ENCODE measurements around the gene CD300C.
"Not testable (repeated sequence)": the region's sequence is repeated elsewhere in the genome, so short reads cannot be mapped to it uniquely, and the experiment has no call there.

CD300C gene

DNA sequence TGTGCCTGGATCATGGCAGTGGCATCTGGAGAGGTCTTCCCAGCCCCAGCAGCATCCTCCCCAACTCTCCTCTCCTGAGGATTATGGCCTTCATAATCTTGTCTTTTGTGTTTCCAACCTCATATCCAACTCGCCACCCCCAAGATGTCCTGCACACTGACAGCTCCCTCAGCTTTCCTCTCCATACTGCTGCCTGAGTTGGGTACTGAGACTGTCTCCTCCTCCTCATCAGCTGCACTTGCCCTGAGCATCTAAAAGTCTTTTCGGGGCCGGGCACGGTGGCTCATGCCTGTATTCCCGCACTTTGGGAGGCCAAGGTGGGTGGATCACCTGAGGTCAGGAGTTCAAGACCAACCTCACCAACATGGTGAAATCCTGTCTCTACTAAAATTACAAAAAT lies 16.7 kb downstream of the CD300C start:
- Mint-ChIP-seq H3K4me3 (no peak overlapping the region), H3K36me3 (no peaks in the 10 kb centered on the region), H3K27me3 (peaks cover 12% of the 10 kb centered on the region), H3K27ac (no peak overlapping the region), H3K4me1 (ENCODE audit: low read depth) (peaks cover 5% of the 10 kb centered on the region), H3K9me3 (ENCODE audit: low read depth) (no peaks in the 10 kb centered on the region)

DNA sequence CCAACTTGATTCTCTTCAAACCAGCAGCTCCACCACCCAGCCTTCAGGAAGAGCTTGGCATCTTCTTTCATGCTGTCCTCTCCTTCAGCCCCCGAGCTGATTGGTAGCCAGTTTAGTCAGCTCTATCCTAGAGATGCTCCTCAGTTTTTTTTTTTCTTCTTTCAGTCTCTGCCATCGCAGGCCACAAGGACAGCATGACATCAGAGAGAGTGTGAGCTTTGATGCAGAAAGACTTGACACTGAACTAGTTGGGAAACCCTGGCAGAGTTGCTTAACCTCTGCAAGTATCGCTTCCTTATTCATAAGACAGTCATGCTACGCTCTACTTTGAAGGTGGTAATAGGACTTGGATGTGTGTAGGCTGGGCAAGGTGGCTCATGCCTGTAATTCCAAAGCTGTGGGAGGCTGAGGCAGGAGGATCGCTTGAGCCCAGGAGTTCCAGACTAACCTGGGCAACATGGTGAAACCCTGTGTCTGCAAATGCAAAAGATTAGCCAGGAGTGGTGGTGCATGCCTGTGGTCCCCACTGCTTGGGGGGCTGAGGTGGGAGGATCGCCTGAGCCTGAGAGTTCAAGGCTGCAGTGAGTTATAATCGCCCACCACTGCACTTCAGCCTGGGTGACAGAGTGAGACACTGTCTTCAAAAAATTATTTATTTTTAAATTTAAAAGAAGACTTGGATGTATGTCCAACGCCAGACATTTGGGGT lies 17.3 kb downstream of the CD300C start:
- H3K4me3 Mint-ChIP-seq: no peak overlapping the region
- H3K9me3 Mint-ChIP-seq (ENCODE audit: low read depth): no peaks in the 10 kb centered on the region
- H3K36me3 Mint-ChIP-seq: no peaks in the 10 kb centered on the region
- H3K27ac Mint-ChIP-seq: no peak overlapping the region
- peaks cover 12% of the 10 kb centered on the region for H3K27me3 Mint-ChIP-seq
- H3K4me1 Mint-ChIP-seq (ENCODE audit: low read depth): peaks cover 5% of the 10 kb centered on the region

DNA sequence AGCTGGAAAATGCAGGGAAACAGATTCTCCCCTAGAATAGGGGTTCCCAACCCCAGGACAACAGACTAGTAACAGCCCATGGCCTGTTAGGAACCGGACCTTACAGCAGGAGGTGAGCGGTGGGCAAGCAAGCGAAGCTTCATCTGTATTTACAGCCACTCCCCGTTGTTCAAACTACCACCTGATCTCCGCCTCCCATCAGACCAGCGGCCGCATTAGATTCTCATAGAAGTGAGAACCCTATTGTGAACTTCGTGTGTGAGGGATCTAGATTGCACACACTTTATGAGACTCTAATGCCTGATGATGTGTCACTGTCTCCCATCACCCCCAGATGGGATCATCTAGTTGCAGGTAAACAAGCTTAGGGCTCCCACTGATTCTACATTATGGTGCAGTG lies 18.2 kb downstream of the CD300C start:
- peaks cover 14% of the 10 kb centered on the region for H3K27me3 Mint-ChIP-seq
- H3K27ac Mint-ChIP-seq: no peak overlapping the region
- H3K36me3 Mint-ChIP-seq: no peaks in the 10 kb centered on the region
- H3K4me3 Mint-ChIP-seq: no peak overlapping the region
- peaks cover 2% of the 10 kb centered on the region for H3K4me1 Mint-ChIP-seq (ENCODE audit: low read depth)
- H3K9me3 Mint-ChIP-seq (ENCODE audit: low read depth): no peaks in the 10 kb centered on the region

DNA sequence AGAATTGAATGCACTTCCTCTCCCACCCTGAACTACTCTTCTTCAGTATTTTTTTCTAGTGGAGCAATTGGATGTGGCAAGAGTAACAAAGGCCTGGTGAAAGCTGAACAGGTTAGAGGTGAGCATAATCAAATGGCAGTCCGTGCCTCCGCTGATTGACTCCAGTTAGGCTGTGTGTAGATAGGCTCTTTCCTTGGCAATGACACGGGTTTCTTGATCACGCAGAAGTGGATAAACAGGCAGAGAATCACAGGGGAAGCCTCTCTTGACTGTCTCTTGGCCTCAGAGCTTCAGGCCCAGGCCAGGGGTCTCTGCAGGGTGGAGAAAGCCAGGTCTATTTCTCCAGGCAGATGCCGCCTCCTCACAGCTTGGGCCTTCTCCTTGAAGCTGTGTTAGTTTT lies 18.8 kb downstream of the CD300C start:
- no peak overlapping the region for H3K4me3 Mint-ChIP-seq
- H3K27ac Mint-ChIP-seq: no peak overlapping the region
- H3K4me1 Mint-ChIP-seq (ENCODE audit: low read depth): no peaks in the 10 kb centered on the region
- no peaks in the 10 kb centered on the region for H3K36me3 Mint-ChIP-seq
- H3K9me3 Mint-ChIP-seq (ENCODE audit: low read depth): no peaks in the 10 kb centered on the region
- peaks cover 11% of the 10 kb centered on the region for H3K27me3 Mint-ChIP-seq

DNA sequence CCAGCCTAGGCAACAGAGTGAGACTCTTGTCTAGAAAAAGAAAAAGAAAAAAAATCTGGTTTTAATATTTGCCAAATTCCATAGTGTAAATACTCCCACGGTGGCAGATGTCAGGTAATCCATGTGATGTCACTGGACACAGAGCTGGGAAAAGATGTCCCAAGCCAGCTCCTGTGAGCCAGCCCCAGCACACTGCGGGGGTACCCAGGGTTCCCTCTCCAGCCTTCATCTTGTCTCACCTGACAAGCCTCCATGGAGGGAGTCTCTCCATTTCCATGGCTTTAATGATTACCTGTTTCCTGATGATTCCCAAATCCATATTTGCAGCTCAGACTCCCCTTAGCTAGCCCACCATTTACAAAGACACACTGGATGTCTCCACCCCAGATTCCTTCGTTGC lies 19.2 kb downstream of the CD300C start:
- Mint-ChIP-seq H3K9me3 (ENCODE audit: low read depth) (no peaks in the 10 kb centered on the region), H3K4me1 (ENCODE audit: low read depth) (no peaks in the 10 kb centered on the region), H3K36me3 (no peaks in the 10 kb centered on the region), H3K27me3 (peaks cover 12% of the 10 kb centered on the region), H3K27ac (no peak overlapping the region), H3K4me3 (no peak overlapping the region)

DNA sequence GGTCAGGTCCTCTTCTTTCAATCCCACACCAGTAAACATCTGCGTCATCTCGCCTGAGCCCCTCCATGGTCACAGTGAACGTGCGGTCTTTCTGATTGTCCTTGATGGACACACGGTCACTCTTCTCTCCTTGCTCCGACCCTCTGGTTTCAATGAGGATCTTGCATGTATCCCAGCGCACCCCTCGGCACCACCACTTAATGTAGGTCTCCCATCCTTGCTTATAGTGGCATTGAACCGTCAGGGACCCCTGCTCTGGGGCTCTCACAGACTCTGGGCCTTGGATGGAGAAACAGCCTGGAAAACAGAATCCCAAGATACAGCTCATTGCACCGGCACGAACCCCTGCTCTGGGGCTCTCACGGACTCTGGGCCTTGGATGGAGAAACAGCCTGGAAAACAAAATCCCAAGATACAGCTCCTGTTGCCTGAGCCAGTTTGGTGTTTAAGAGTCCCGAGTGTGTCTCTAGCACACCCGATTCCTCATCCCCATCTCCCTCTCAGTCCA lies 20.1 kb downstream of the CD300C start:
- H3K4me3 Mint-ChIP-seq: no peak overlapping the region
- no peaks in the 10 kb centered on the region for H3K9me3 Mint-ChIP-seq (ENCODE audit: low read depth)
- peaks cover 16% of the 10 kb centered on the region for H3K27me3 Mint-ChIP-seq
- H3K27ac Mint-ChIP-seq: no peak overlapping the region
- H3K4me1 Mint-ChIP-seq (ENCODE audit: low read depth): no peaks in the 10 kb centered on the region
- no peaks in the 10 kb centered on the region for H3K36me3 Mint-ChIP-seq

DNA sequence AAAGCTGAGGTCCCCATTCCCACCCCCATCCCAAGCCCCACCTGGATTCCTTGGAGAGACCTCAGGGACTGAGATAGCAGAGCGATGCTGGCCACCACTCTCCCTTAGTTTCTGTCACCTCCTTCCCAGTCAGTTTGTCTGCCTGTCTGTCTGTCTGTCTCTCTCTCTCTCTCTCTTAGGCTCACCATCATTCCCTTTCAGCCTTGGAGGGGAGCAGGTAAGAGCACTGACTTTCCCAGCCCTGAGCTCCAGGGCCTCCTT lies 20.5 kb downstream of the CD300C start:
- Mint-ChIP-seq H3K27ac (no peak overlapping the region), H3K27me3 (peaks cover 17% of the 10 kb centered on the region), H3K4me3 (no peak overlapping the region), H3K4me1 (ENCODE audit: low read depth) (no peaks in the 10 kb centered on the region), H3K9me3 (ENCODE audit: low read depth) (no peaks in the 10 kb centered on the region), H3K36me3 (no peaks in the 10 kb centered on the region)

DNA sequence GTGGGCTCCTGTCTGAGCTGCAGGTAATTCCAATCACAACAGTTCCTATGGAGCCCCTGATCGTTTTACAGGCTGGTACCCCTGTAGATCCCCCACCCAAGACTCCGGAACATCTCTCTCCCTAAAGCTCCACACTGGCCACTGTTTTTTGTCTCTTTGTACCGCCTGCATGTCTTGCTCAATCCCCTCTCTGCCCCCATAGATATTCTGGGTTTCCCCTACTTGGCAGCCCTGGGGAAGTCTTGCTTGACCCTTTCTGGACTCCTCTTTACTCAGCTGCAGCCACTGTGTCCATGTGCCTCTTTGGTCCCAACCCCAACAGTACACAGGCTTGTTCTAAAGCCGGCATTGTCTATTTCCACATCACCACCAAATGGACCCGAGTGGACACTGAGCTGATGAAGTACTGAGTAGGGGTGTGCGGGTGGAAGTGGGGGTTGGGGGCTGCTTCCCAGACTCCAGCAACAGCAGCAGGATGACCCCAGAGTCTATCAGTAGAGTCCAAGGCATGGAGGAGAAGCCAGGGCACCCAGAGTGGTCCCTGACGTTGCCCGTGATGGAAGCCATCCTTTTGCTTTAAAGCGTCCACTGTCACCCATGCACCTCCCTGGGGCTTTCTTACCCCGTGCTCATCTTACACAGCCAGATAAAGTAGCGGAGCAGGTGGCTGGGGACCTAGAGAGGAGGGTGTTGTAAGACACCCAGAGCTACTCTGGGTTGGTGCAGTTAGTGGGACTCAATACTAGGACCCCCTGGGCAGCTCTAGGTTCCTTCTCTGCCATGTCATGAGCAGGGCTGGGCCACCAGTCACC lies 21.1 kb downstream of the CD300C start:
- peaks cover 2% of the 10 kb centered on the region for H3K4me1 Mint-ChIP-seq (ENCODE audit: low read depth)
- peaks cover 17% of the 10 kb centered on the region for H3K27me3 Mint-ChIP-seq
- H3K36me3 Mint-ChIP-seq: peaks cover 2% of the 10 kb centered on the region
- no peaks in the 10 kb centered on the region for H3K9me3 Mint-ChIP-seq (ENCODE audit: low read depth)
- H3K27ac Mint-ChIP-seq: no peak overlapping the region
- H3K4me3 Mint-ChIP-seq: no peak overlapping the region

DNA sequence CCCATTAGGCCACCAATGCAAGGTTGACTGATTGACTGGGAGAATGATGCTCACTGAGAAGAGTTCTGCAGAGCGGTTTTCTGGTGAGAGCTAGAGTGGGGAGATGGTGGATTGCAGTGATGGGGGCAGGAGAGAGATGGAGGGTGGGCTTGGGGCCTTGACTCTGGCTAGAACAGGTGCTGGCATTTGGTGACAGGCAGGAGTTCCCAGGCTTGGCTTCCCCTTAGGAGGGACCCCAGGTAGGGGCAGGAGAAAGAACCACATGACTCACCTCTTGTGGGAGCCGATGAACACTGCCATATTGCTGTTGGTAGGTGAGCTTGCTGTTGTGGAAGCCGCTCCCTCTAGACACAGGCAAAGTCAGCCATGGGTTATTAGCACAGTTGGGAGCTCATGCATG lies 22.6 kb downstream of the CD300C start:
- Mint-ChIP-seq H3K27me3 (peaks cover 19% of the 10 kb centered on the region), H3K4me3 (no peak overlapping the region), H3K4me1 (ENCODE audit: low read depth) (peaks cover 2% of the 10 kb centered on the region), H3K9me3 (ENCODE audit: low read depth) (peaks cover under 1% of the 10 kb centered on the region), H3K36me3 (peaks cover 4% of the 10 kb centered on the region), H3K27ac (no peak overlapping the region)

DNA sequence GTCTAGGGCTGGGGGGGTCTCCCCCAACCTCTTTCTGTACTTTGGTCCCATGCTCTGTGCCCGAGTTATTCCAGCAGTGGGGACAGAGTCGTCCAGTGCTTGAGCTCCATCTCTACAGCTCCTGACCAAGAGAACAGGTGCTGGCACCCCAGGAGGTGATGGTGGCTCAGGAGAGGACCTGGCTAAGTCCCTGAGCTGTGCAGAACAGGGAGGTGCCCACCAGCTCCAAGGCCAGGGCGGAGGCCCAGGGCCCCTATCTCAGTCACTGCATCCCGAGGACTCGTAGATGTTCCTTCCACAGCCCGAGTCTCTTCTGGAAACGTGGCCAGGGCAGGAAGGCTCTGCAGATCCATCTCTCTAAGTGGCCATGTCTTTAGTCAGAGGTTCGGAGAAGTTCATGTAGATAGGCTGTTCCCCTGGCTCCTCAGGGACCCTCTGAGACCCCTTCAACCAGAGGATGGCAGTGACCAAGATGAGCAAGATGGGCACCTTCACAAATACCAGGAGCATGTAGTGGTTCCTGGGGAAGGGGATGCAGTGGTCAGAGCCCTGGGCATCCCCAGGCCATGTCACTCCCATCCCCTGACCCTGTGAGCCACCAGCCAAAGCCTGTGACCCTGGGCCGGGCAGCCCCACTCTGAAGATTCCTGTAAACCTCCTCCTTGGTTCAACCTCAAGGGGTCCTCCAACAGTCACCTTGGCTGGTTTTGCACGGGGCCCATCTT lies 23.4 kb downstream of the CD300C start:
- Mint-ChIP-seq H3K4me3 (no peak overlapping the region), H3K27me3 (peaks cover 19% of the 10 kb centered on the region), H3K27ac (no peak overlapping the region), H3K36me3 (peaks cover 4% of the 10 kb centered on the region), H3K4me1 (ENCODE audit: low read depth) (peaks cover 2% of the 10 kb centered on the region), H3K9me3 (ENCODE audit: low read depth) (peaks cover 6% of the 10 kb centered on the region)

DNA sequence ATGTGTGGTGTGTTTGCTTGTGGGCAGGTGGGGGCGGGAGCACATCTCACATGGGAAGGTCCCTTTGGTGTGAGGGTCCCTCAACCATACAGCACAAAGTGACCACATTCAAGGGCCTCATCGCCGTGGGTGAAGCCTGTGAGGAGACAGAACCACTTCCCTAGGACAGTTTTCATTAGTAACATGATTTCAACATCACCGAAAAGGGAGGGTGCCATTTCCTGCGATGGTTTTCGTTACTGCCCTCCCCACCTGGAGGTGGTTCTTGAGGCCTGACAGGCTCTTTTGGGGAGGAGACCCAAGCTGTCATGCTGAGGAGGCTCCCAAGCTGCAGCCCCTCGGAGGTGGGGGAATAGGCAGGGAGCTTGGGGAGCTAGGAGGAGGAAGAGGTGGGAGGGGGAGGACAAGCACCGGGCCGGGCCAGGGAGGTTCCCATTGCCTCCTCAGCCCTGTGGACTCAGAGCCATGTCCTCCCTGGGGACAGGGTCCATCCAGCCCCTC lies 24.2 kb downstream of the CD300C start:
- peaks cover 4% of the 10 kb centered on the region for H3K36me3 Mint-ChIP-seq
- peaks cover 2% of the 10 kb centered on the region for H3K4me1 Mint-ChIP-seq (ENCODE audit: low read depth)
- no peak overlapping the region for H3K4me3 Mint-ChIP-seq
- H3K9me3 Mint-ChIP-seq (ENCODE audit: low read depth): peaks cover 6% of the 10 kb centered on the region
- peaks cover 21% of the 10 kb centered on the region for H3K27me3 Mint-ChIP-seq
- H3K27ac Mint-ChIP-seq: no peak overlapping the region

DNA sequence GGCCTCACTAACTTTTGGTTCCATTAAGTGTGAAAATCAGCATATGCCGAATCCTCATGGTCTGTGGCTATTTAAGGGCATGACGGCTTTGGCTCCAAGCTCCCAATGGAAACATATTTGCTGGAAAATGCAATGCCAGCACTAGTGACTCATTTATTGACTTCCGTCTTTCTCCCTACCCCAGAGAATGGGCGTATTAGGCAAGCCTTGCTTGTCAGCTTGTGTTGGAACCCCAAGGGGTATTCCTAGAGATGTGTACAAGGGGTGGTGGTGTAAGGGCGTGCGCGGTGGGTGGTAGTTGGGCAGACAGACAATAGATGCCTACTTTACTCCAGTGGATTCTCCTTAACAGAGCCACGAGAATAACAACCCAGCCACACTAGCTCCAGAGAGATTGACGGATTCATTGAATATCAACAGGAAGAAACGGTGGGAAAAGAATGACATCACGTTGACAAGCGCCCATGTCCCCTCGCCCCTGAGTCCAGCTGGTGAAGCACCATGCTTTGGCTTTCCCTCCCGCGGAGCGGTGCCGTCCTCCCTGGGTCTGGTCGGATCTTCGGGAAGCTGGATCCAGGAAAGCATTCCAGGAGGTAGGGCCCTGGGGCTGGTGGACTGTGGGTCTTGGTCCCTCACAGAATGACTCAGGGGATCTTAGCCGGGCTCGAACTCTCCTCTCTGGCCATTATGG lies 25.0 kb downstream of the CD300C start:
- Mint-ChIP-seq H3K27me3 (peaks cover 21% of the 10 kb centered on the region), H3K27ac (no peak overlapping the region), H3K9me3 (ENCODE audit: low read depth) (peaks cover 6% of the 10 kb centered on the region), H3K4me1 (ENCODE audit: low read depth) (peaks cover 2% of the 10 kb centered on the region), H3K4me3 (no peak overlapping the region), H3K36me3 (peaks cover 4% of the 10 kb centered on the region)

DNA sequence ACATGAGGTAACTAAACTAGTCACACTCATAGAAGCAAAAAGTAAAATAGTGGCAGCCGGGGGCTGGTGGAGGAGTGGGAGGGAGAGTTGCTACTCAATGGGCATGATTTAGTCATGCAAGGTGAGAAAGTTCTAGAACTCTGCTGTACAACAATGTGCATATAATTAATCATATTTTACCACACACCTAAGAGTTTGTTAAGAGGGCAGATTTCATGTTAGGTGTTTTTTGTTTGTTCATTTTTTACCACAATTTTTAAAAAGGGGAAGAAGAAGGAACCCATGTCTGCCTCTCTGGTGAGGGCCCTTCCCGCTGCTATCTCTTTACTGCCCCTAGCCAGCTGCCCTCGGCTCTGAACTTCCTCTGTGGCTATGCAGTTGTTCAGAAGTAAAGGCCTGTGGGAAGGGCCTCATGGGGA lies 25.9 kb downstream of the CD300C start:
- Mint-ChIP-seq H3K4me3 (no peak overlapping the region), H3K4me1 (ENCODE audit: low read depth) (peaks cover 2% of the 10 kb centered on the region), H3K27me3 (peaks cover 18% of the 10 kb centered on the region), H3K9me3 (ENCODE audit: low read depth) (peaks cover 6% of the 10 kb centered on the region), H3K36me3 (peaks cover 4% of the 10 kb centered on the region), H3K27ac (no peak overlapping the region)

DNA sequence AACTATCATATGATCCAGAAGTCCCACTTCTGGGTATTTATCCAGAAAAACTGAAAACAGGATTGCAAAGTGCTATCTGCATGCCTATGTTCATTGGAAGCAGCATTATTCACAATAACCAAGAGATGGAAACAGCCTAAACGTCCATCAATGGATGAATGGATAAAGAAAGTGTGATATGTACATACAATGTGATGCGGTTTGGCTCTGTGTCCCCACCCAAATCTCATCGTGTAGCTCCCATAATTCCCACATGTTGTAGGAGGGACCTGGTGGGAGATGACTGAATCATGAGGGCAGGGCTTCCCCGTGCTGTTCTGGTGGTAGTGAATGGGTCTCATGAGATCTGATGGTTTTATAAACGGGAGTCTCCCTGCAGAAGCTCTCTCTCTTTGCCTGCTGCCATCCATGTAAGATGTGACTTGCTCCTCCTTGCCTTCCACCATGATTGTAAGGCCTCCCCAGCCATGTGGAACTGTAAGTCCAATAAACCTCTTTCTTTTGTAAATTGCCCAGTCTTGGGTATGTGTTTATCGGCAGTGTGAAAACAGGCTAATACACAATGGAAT lies 27.4 kb downstream of the CD300C start:
- Mint-ChIP-seq H3K36me3 (peaks cover 12% of the 10 kb centered on the region), H3K9me3 (ENCODE audit: low read depth) (peaks cover 10% of the 10 kb centered on the region), H3K27me3 (peaks cover 18% of the 10 kb centered on the region)
- H3K4me3 Mint-ChIP-seq; H3K4me1 Mint-ChIP-seq (ENCODE audit: low read depth); H3K27ac Mint-ChIP-seq: not testable (repeated sequence)

Measured in activated naive CD8-positive, alpha-beta T cell (primary cell).